HUDEP-2 (cell line): ENCODE measurements around the gene PATJ.
"Not testable (repeated sequence)": the region's sequence is repeated elsewhere in the genome, so short reads cannot be mapped to it uniquely, and the experiment has no call there.

Experiments used
- DNase-seq, 76 experiments: peaks; one replicate each; lab custom pipeline; 2025; ENCODE audit not compliant: unreplicated experiment in 76 of 76; lab: John Stamatoyannopoulos, UW

The PATJ gene

GRCh38 chr1:62139410-62139809 is 397.1 kb downstream of the PATJ start:
- DNase-seq = no peak

GRCh38 chr1:62140666-62141065 is 398.4 kb downstream of the PATJ start:
- no peak for DNase-seq

GRCh38 chr1:62142496-62142895 is 400.2 kb downstream of the PATJ start:
- no peak for DNase-seq

- peak in 17 of 76 experiments; percentile 1 to 44 (median 13) for DNase-seq
Measured at GRCh38 chr1:62144238-62144831, 402.1 kb downstream of the PATJ start.

- no peak for DNase-seq
Measured at GRCh38 chr1:62159940-62160348, 417.7 kb downstream of the PATJ start.

GRCh38 chr1:62161711-62162110 is 419.4 kb downstream of the PATJ start:
- no peak for DNase-seq

- DNase-seq = not testable (repeated sequence)
Measured at GRCh38 chr1:62170380-62170779, 428.1 kb downstream of the PATJ start.

GRCh38 chr1:62175568-62176179 is 433.4 kb downstream of the PATJ start:
- peak in 17 of 76 experiments; percentile 1 to 32 (median 14) for DNase-seq

GRCh38 chr1:62176597-62177312 is 434.5 kb downstream of the PATJ start:
- DNase-seq = no peak

GRCh38 chr1:62177621-62178020 is 435.3 kb downstream of the PATJ start:
- DNase-seq = no peak

GRCh38 chr1:62178372-62178771 is 436.1 kb downstream of the PATJ start:
- no peak for DNase-seq

- not testable (repeated sequence) for DNase-seq
Measured at GRCh38 chr1:62180054-62180453, 437.8 kb downstream of the PATJ start.

GRCh38 chr1:62180639-62181038 is 438.4 kb downstream of the PATJ start:
- DNase-seq = no peak

GRCh38 chr1:62181532-62181931 is 439.3 kb downstream of the PATJ start:
- no peak for DNase-seq

- not testable (repeated sequence) for DNase-seq
Measured at GRCh38 chr1:62182157-62182556, 439.9 kb downstream of the PATJ start.

GRCh38 chr1:62183164-62184020 is 441.1 kb downstream of the PATJ start:
- DNase-seq = not testable (repeated sequence)

- DNase-seq = no peak
Measured at GRCh38 chr1:62184336-62184735, 442.1 kb downstream of the PATJ start.

GRCh38 chr1:62185233-62185632 is 443.0 kb downstream of the PATJ start:
- not testable (repeated sequence) for DNase-seq

GRCh38 chr1:62185677-62186076 is 443.4 kb downstream of the PATJ start:
- DNase-seq = no peak

GRCh38 chr1:62187548-62187947 is 445.3 kb downstream of the PATJ start:
- DNase-seq = no peak

- DNase-seq = no peak
Measured at GRCh38 chr1:62188111-62188510, 445.8 kb downstream of the PATJ start.
